ENCODE data around the gene PKDCC. TPM values are rescaled to one million over a fixed set of nuclear protein-coding genes. Genes with fewer than 3 reads are reported as not detected.

The PKDCC gene
- total and polyA plus RNA-seq, 10 of the 15 experiments (the other 5 are each of a cell fraction or from before 2014, with no cell fraction given): 0.13 to 10.2 (median 2.3) TPM

DNA sequence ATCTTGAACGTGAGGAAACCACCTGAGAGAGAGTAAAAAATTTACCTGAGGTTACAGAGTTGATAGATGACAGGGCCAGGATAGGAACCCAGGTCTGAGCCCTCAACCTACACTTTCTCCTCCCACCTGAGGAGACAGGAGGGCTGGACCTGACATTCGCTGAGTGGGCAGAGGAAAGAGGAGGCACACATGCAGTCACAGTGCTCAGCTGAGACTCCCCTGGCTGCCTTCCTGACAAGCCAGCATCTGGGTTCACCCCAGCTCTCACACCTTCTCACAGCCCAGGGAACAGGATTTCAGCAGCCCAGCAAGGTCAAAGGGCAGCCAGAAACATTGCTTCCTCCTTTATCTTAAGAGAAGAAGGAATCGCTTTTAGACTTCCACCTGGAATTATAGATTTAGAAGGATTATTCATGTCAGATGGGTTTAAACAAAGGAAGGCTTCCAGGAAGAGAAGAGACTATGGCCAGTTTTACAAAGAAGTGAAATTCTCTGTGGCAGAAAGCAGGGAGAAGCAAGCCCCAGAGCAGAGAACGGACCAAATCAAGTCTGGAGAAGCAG, 18.1 kb upstream of the PKDCC start:
- Histone ChIP-seq H3K9ac (ENCODE audit: control insufficient read depth, insufficient read depth, low read length) (no peak overlapping the region), H3K79me2 (ENCODE audit: control insufficient read depth, insufficient read depth, low read length) (no peaks in the 10 kb centered on the region), H3K4me2 (ENCODE audit: control insufficient read depth, insufficient read depth) (peak overlapping the region; percentile 89), H3K36me3 (ENCODE audit: control insufficient read depth in 2 of 2, insufficient read depth in 2 of 2, low read length in 1 of 2) (no peaks in the 10 kb centered on the region), H3K4me1 (ENCODE audit: control insufficient read depth, insufficient read depth, low read length) (peaks cover 40% of the 10 kb centered on the region), H3K27ac (ENCODE audit: control insufficient read depth, insufficient read depth) (peak overlapping the region; percentile 48; the same call in 1 of the 2 replicates), H3K9me3 (replicated peaks; ENCODE audit: control insufficient read depth, insufficient read depth, low read length) (no peaks in the 10 kb centered on the region; the same call in 1 of the 3 replicates), H3K4me3 (no peak overlapping the region), H2AFZ (ENCODE audit: control insufficient read depth, low read depth, low read length) (peak overlapping the region; percentile 39; the same call in 1 of the 2 replicates), H4K20me1 (ENCODE audit: control insufficient read depth, insufficient read depth) (no peaks in the 10 kb centered on the region), H3K27me3 (replicated peaks in 1 of 2; ENCODE audit: control insufficient read depth in 2 of 2, insufficient read depth in 2 of 2, low read length in 1 of 2) (no peaks in the 10 kb centered on the region; a peak in 2 of 4 replicates)
- SMC1A ChIA-PET (ENCODE audit: uncharacterized antibody, unreplicated experiment): interaction anchor here (1.1 kb wide), 1 partner anchor 24 kb away, joined by 3 read pairs; no protein-coding TSS in a partner anchor
- WGBS (ENCODE audit: insufficient coverage, insufficient replicate concordance, low lambda C conversion rate, missing lambda C conversion rate): 41% methylated on average over 4 of the region's 4 CpGs
- RAD21 ChIA-PET (ENCODE audit: unreplicated experiment): no interaction called here
- POLR2A ChIA-PET: no interaction called here
- ATAC-seq: peak; percentile 44
- DNase-seq (ENCODE audit: low read depth, low spot score): no peak
- CTCF ChIA-PET: interaction anchor here (1.5 to 1.9 kb wide), 2 partner anchors 158 to 160 kb away, joined by 7 to 8 read pairs; no protein-coding TSS in a partner anchor
- TF ChIP-seq FOXK2 (IDR thresholded peaks at IDR 0.05) (no peak), SKIL (IDR thresholded peaks at IDR 0.05; ENCODE audit: low read depth, poor library complexity, severe bottlenecking) (no peak), IKZF1 (conservative IDR thresholded peaks at IDR 0.05) (no peak), SMC3 (IDR thresholded peaks at IDR 0.05; ENCODE audit: borderline replicate concordance, low read length) (no peak), SUZ12 (IDR thresholded peaks at IDR 0.05; ENCODE audit: unreplicated experiment) (no peak), MLLT1 (IDR thresholded peaks at IDR 0.05) (no peak), RUNX3 (IDR thresholded peaks at IDR 0.05; ENCODE audit: low read length) (peak; percentile 30; the same call in 1 of the 2 replicates), PAX8 (IDR thresholded peaks at IDR 0.05) (no peak), BHLHE40 (IDR thresholded peaks at IDR 0.05; ENCODE audit: borderline replicate concordance in 1 of 2, low read depth in 2 of 2, low read length in 1 of 2) (0 out of 4 replicates have a peak, but pooled peaks of 1 of the 2 experiments have one; percentile 9), MEF2B (IDR thresholded peaks at IDR 0.05; ENCODE audit: partially characterized antibody, poor library complexity, severe bottlenecking) (no peak), EGR1 (IDR thresholded peaks at IDR 0.05; ENCODE audit: borderline replicate concordance in 1 of 2, low read depth in 2 of 2, low read length in 2 of 2) (peak in 1 of 2 experiments; percentile 52; a peak in 1 of 3 replicates), SIN3A (IDR thresholded peaks at IDR 0.05; ENCODE audit: low read depth, low read length) (no peak), MTA3 (IDR thresholded peaks at IDR 0.05; ENCODE audit: borderline replicate concordance, low read length) (peak; percentile 46; the same call in 1 of the 2 replicates), CBX5 (IDR thresholded peaks at IDR 0.05; ENCODE audit: low read depth) (no peak), ZBED1 (IDR thresholded peaks at IDR 0.05; ENCODE audit: borderline replicate concordance) (no peak), ZNF384 (IDR thresholded peaks at IDR 0.05; ENCODE audit: borderline replicate concordance, low read depth, low read length) (no peak)
- TF ChIP-seq, protein P1, sequence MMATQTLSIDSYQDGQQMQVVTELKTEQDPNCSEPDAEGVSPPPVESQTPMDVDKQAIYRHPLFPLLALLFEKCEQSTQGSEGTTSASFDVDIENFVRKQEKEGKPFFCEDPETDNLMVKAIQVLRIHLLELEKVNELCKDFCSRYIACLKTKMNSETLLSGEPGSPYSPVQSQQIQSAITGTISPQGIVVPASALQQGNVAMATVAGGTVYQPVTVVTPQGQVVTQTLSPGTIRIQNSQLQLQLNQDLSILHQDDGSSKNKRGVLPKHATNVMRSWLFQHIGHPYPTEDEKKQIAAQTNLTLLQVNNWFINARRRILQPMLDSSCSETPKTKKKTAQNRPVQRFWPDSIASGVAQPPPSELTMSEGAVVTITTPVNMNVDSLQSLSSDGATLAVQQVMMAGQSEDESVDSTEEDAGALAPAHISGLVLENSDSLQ (IDR thresholded peaks at IDR 0.05): no peak
- TF ChIP-seq, protein P2, sequence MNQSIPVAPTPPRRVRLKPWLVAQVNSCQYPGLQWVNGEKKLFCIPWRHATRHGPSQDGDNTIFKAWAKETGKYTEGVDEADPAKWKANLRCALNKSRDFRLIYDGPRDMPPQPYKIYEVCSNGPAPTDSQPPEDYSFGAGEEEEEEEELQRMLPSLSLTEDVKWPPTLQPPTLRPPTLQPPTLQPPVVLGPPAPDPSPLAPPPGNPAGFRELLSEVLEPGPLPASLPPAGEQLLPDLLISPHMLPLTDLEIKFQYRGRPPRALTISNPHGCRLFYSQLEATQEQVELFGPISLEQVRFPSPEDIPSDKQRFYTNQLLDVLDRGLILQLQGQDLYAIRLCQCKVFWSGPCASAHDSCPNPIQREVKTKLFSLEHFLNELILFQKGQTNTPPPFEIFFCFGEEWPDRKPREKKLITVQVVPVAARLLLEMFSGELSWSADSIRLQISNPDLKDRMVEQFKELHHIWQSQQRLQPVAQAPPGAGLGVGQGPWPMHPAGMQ (IDR thresholded peaks at IDR 0.05; ENCODE audit: borderline replicate concordance): no peak
- no TSS peak for BruUV-seq (replicated peaks)
- intact Hi-C loops (cut with micrococcal nuclease; ENCODE audit: unreplicated experiment): no loop called here
- in situ Hi-C loops (cut with MboI): no loop called here
- FAIRE-seq: no peak
